ENCODE results near the gene FAM24B.

Gene FAM24B

DNA sequence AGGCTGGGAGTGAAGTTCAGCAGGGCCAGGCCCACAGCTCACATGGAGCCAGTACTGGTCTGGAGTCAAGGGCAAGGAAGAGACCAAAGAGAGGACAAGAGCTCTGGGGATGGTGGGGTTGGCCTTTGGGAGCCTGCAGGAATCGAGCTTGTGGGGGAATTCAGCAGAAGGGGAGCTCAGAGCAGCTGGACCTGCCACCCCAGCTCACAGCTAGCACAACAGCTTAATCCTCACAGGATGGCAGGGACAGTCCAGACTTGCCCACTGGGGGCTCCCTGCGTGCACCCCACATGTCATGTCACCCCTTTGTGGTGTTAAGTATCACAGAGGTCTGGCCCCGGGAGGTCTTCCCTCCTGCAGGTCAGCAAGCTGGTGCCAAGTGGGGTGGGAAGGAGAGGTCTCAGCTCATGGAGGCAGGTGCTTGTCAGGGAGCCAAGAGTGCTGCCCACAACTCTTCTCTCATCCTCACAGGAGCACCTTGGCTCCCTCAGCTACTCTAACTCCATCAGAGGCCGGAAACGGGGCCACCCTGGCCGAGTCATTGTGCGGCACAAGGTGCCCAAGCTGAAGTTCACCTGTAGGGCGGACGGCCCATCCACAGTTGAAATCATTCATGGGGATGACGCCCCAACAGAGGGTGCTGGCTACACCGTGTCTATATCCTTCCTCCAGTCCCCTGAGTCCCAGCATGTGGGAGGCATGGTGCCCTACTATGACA lies 56.2 kb downstream of the FAM24B start:
- no peak overlapping the region for H3K4me3 ChIP-seq (ENCODE audit: low read depth, low read length)
- DNase-seq (ENCODE audit: low read depth) = no peak
- TF ChIP-seq, protein P1, sequence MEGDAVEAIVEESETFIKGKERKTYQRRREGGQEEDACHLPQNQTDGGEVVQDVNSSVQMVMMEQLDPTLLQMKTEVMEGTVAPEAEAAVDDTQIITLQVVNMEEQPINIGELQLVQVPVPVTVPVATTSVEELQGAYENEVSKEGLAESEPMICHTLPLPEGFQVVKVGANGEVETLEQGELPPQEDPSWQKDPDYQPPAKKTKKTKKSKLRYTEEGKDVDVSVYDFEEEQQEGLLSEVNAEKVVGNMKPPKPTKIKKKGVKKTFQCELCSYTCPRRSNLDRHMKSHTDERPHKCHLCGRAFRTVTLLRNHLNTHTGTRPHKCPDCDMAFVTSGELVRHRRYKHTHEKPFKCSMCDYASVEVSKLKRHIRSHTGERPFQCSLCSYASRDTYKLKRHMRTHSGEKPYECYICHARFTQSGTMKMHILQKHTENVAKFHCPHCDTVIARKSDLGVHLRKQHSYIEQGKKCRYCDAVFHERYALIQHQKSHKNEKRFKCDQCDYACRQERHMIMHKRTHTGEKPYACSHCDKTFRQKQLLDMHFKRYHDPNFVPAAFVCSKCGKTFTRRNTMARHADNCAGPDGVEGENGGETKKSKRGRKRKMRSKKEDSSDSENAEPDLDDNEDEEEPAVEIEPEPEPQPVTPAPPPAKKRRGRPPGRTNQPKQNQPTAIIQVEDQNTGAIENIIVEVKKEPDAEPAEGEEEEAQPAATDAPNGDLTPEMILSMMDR (IDR thresholded peaks at IDR 0.05; ENCODE audit: low read depth, low read length, missing control alignments) = no peak

DNA sequence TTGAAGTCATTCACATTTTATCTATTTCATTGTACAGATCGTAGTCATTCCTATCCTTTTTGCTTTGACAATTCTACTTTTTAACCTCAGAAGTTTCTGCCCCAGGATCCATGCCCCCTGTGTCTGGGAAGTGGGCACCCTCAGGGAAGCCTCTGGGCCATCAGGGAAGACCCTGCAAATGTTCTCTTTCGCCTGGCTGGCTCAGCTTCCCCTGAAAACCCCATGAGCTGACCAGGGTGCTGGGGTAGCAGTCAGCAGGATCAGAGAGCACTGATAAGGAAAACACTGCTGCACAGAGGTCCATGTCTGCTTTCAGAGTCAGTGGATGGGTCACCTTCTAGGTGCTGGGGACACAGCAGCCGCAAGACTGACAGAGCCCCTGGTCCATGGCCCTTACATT lies 57.6 kb downstream of the FAM24B start:
- TF ChIP-seq, protein P1 (IDR thresholded peaks at IDR 0.05; ENCODE audit: low read depth, low read length, missing control alignments) = no peak
- DNase-seq (ENCODE audit: low read depth) = no peak
- no peak overlapping the region for H3K4me3 ChIP-seq (ENCODE audit: low read depth, low read length)

DNA sequence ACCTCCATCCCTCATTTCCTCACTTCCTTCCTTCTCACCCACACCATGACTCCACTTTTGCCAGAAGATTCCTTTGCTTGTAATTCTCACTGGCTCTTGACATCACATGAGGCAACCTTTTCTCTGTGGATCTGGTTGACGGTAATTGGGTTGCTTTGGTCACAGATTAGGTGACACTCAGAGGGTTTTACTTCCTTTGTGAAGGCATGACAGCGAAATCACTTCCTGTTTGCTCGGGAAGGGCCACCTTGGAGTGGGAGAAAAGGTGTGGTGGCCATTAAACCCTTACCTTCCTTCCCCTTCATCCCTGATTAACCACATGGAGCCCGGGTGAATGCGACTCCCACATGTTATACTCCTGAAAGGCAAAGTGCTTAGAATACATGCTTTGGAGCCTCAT lies 63.9 kb downstream of the FAM24B start:
- TF ChIP-seq, protein P1 (IDR thresholded peaks at IDR 0.05; ENCODE audit: low read depth, low read length, missing control alignments) = no peak
- H3K4me3 ChIP-seq (ENCODE audit: low read depth, low read length) = no peak overlapping the region
- DNase-seq (ENCODE audit: low read depth) = no peak

DNA sequence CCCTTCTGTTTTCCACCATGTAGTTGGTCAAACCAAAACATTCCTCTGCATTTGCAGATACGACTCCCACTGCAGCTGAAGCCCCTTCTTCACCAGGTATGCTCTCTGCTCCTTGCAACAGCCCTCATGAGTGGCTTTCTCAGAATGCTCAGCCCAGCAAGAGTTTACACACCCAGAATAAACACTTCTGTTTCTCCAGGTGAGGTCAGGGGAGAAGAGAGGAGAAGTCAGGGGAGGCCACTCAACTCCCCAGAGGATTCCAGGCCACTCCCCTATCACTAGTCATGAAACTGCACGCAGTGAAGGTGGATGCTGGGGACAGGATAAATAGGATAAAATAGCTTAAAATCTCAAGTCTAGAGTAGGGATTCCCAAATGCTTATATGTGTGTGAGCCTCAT lies 64.9 kb downstream of the FAM24B start:
- no peak overlapping the region for H3K4me3 ChIP-seq (ENCODE audit: low read depth, low read length)
- TF ChIP-seq, protein P1 (IDR thresholded peaks at IDR 0.05; ENCODE audit: low read depth, low read length, missing control alignments) = no peak
- no peak for DNase-seq (ENCODE audit: low read depth)

DNA sequence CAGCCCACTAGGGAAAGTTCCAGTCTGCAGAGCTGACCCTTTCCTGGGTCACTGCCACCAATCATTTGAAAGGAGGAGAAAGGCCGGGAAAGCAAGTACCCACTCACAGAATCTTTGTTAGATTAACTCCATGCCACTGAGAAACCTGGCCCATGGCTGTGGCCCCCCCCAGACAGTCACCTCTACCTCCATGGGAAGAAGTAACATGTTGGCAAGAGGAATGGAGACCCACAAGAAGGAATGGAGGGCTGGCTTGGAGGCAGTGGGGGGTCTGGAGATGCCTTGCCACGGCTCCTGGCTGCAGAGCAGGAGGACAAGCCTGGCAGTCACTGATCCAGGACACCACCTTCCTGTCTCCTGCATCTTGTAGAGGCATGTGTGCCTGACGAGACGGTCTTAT lies 66.6 kb downstream of the FAM24B start:
- H3K4me3 ChIP-seq (ENCODE audit: low read depth, low read length) = no peak overlapping the region
- TF ChIP-seq, protein P1 (IDR thresholded peaks at IDR 0.05; ENCODE audit: low read depth, low read length, missing control alignments) = no peak
- DNase-seq (ENCODE audit: low read depth) = no peak

DNA sequence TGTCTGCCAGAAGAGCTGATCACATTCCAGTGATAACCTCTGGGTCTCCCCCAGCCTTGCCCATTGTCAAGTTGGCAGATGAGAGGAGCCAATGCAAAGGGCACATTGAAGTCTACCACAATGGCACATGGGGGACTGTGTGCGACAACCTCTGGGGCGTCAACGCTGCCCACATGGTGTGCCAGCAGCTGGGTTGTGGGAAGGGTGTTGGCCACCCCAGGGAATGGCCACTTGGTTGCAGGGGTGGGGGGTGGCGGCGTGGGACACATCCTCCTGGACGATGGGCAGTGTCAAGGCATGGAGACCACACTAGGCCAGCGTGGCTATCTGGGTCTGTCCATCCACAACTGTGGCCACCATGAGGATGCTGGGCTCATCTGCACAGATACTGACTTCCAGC lies 77.1 kb downstream of the FAM24B start:
- H3K4me3 ChIP-seq (ENCODE audit: low read depth, low read length) = no peak overlapping the region
- no peak for DNase-seq (ENCODE audit: low read depth)
- TF ChIP-seq, protein P1 (IDR thresholded peaks at IDR 0.05; ENCODE audit: low read depth, low read length, missing control alignments) = no peak

Measured in GM12864 (cell line).